Amygdala (tissue), 56 donors: Measurements from ENCODE around the gene ACOXL.
"Not testable (repeated sequence)": the region's sequence is repeated elsewhere in the genome, so short reads cannot be mapped to it uniquely, and the experiment has no call there.

Experiments
- DNase-seq, 56 donors: peaks; one replicate each; lab custom pipeline; 2025; lab: John Stamatoyannopoulos, UW

Gene ACOXL

DNA sequence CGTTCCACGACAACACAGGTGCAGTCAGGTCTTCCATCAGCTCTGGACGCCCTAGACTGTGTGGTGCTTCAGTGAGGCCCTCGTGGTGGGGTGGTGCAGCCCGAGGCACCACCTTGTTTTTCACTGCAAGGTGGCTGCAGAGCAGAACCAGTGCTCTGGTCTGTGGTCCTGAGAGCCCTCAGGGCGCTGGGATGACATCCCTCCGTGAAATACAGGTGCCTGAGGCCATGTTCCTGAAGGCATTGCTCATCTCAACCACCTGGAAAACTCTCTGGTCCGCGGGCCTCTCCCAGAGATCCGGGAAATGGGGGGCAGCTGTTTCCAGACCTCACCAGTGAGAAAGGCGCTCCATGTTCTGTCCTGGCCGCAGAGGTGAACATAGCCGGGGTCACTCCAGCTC, 119.2 kb downstream of the ACOXL start:
- DNase-seq = no peak

DNA sequence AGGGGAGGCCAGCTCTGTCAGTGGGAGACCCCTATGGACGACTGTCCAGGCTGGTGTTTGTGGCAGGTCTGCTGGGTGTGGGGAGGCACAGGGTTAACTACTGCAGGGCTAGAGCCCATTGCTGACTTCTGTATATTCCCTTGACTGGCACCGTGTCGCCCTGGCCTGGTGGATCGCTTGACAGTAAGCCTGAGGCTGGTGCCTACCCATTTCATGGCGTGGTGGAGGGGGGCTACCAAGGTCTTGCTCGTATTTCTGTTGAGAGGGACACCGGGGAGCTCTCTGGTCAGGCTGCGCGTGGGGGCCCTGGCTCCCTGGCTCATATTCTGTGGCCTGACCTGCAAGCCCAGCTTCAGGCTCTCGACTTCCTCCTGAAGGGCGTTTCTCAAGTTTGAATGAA, 119.7 kb downstream of the ACOXL start:
- no peak for DNase-seq

DNA sequence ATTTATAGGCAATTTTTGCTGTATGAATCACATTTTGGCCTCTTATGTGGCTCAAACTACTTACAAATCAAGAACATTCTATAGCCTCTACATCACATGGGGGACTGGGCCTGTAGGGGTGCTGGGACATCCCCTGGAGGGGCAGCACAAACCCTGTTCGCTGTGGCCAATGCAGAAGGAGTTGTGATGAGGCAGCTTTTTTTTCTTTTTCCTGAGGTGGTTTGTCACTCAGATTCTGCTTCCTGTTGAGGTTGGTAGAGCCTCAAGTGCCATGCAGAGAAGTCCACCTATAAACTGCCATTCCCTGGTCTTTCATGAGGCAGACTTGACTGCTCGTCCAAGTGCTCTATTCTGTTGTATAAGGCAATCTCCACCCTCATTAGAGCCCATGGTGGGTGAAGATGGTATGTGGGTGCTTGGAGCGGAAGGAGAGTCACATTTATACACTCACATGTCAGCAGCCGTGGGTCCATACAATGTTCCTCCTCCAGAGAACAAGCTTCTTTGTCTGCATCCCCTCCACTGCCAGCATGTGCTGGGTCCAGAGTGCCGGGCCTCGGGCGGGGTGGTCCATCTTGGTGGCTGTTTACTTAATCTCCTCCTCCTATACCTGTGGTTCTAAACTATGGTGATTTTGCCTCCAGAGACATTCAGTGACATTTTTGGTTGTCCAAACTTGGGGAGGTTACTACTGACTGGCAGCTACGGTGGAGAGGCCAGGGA, 120.3 kb downstream of the ACOXL start:
- DNase-seq = no peak

DNA sequence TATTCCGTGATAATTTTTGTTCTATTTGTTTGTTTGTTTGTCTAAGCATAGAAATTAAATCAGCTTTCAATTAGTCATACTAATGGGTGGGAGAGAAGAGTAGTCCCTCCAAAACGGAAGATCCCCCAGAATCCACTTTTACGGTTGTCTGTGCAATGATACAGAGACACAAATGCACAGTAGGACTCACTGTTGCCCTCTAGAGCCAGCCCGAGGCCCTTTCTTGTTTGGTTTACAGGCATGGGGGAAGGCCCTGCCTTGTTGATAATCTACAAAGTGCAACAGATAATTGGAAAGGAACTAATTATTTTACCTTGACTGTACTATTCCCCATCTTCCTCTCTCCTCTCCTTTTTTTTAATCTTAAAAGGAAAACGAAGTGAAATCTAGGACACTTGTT, 121.1 kb downstream of the ACOXL start:
- peak in 14 of 56 donors; percentile 2 to 76 (median 12) for DNase-seq

DNA sequence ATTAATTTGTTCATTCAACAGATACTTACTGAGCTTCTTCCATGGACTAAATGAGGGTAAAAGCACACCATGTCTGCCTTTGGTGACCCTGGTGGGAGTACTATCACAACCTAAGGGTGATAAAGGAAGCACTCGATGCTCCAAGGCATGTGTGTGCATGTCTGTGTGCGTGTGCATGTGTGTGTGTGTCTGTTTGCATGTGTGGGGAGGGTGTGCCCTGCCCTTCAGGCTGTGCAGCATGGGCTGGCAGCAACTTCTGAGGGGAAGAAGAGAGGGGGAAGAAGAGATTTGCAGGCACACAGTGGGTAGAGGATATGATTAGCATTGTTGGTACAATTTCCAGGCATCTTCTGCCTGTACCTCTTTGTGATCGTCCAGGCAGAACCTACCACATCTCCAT, 121.6 kb downstream of the ACOXL start:
- DNase-seq = no peak

DNA sequence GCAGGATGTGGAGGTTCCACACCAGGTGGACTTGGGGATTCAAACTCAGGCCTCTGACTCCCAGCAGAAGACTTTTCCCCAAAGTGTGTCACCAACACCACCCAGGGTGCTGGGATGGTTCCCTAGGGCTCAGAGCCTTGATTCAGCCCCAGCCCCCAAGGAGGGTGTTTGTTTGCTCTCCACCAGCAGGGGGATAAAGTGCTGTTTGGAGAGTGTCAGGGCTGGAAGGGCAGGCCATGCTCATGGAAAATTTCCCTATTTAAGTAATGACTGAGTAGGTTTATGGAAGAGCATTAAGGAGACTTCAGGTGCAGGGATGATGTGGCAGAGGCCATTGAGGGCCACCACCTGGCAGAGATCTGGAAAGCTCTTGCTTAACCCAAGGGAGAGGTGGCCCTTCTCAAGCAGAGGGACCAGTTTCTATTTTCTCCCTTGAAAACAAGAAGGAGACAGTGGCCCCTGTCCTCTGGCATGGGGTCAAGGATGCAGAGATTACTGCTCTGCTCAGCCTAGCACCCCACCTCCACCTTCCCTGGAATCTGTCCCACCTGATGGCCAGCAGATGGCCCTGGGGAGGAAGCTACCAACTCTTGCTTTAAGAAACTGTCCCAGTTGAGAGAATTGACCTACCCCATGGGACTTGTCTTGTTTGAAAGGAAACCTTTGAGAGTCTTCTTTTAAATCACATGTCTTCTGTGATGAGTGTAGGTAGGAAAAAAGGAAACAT, 122.1 kb downstream of the ACOXL start:
- no peak for DNase-seq

DNA sequence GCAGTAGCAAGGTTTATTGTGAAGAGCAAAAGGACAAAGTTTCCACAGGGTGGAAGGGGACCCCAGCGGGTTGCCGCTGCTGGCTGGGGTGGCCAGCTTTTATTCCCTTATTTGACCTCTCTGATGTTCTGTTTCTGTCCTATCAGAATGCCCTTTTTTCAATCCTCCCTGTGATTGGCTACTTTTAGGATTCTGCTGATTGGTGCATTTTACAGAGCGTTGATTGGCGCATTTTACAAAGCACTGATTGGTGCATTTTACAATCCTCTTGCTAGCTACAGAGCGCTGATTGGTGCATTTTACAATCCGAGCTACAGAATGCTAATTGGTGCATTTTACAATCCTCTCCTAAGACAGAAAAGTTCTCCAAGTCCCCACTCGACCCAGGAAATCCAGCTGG, 123.5 kb downstream of the ACOXL start:
- DNase-seq = not testable (repeated sequence)

DNA sequence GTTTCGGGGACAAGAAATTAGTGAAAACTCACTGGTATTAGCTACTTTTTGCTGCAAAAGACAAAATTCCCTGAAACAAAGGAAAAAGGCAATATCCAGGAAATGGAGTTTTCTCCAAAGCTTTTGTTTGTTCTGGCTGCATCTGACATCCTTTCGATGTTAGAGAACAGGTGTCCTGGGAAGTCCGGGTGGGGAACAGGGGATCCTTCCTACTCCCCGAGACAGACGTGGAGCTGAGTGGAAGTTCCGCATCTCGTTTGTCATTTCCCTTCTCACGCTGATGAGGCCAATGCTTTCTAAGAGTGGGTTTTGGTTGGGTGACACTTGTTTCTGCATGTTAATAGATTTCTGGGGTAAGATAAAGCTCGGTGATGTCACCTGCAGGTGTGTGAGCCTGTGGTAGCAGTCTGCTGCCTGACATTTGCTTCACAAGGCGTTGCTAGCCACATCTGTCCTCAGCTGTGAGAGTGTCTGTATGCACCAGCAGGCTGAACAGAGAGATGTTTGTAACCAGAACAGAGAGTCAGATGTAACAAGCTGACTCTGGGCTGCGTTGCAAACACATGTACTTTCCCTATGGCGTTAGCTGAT, 125.9 kb downstream of the ACOXL start:
- peak in 37 of 56 donors; percentile 3 to 83 (median 37) for DNase-seq

DNA sequence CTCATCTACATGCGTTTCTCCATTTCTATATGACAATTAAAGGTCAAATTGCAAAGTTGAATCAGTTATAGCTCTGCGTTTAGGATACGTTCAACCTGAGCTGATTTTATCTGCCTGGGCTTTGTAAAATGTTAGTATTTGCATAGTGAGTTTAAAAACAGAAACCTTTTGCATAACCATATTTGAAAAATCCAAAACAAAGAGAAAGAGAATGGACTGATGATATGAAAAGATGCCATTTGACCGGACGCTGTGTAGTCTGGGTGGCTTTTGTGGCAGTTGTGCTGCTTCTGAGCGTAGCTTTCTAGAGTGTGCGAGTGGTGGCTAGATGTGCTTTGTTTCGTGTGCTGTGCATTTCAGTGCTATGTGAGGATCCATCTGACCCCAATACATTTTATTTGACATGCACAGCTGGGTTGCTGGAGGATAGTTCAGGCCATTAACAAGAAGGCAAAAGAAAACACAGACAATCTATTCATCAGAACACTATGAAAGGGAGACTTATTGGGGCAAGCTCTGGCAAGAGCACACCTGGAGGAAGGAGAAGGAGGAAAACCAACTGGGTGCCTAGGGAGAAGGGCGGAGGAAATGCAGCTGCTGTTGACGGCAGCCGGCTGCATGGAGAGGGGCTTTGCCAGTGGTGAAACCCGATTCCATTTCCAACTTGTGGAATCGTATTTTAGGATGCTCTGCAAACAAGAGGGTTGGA, 126.8 kb downstream of the ACOXL start:
- peak in 4 of 56 donors; percentile 5 to 20 (median 7) for DNase-seq

DNA sequence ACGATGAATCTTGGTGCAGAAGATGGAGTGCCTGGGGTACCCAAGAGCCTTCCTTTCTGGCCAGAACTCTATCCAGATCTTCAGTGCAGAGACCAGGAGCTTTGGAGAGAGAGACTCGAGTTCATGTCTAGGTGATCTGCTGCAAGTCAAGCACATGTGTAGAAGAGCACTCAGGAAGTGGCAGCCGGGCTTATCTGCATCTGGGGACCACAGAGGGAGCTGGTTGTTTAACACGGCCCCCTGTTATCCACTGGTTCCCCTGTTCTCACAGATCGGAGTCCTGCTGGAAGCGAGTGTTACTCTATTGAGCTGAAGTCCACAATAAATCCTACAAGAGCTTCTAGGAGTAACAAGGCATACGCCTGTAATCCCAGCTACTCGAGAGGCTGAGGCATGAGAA, 128.3 kb downstream of the ACOXL start:
- DNase-seq = no peak

DNA sequence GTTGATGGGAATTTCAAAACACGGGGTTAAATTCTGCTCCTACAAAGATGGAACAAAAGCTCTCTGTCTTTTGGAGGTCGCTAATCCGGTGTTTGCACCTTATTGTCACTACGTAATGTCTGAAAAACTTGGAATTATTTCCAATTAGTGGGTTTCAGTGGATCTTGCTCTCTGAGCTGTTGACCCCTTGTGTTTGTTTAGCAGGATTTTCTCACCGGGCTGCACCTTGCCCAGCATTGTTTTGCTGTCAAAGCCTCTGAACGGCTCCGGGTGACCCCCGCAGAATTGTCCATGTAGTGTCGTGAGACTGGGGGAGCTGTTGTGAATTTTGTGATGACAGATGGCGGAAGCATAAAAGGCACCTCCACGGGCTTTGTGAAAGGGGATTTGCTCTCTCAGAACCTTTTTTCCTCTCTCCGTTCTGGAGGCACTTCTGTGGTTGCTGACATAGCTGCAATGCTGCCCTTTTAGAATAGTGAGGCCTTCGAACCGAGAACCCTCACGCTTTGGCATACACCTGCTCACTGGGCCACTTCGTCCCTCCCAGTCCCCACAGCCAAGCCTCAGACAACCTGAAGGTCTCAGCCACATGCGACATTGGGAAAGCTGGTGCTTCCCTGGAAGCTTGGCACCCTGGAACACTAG, 129.4 kb downstream of the ACOXL start:
- no peak for DNase-seq

DNA sequence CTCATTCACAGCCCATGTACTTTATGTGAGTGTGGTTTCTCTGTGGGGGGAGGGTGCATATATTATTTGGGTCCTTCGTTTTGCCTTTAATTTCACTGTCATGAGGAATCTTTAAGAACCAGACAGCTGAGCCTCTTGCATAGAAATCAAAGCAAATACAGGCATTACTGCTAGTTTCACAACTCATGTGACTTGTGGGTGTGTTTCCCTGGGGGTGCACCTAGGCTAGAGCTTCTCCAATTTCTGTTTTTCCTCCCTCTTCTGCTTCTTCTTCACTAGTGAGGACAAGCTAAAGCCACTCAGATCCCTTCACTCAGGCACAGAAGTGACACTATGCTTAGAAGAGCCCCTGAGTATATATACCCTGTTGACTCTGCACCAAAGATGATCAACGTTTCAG, 131.4 kb downstream of the ACOXL start:
- no peak for DNase-seq

DNA sequence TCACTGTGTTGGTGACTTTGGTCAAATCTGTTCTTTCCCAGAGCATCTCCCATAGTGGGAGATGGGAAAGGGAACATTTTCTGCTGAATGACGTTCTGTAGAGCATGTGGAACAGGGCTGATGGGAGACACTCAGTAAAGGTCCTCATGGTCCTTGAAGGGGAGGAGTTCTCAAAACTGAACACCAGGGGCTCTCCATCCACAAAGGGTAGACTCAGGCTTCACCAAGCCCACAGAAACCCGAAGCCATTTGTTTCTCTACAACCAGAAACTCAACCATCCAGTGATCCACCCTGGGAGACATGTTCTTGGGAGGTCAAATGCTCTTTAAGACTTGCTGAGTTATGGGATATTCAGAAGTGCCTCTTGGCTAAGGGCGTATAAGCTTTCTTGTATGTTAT, 131.8 kb downstream of the ACOXL start:
- no peak for DNase-seq

DNA sequence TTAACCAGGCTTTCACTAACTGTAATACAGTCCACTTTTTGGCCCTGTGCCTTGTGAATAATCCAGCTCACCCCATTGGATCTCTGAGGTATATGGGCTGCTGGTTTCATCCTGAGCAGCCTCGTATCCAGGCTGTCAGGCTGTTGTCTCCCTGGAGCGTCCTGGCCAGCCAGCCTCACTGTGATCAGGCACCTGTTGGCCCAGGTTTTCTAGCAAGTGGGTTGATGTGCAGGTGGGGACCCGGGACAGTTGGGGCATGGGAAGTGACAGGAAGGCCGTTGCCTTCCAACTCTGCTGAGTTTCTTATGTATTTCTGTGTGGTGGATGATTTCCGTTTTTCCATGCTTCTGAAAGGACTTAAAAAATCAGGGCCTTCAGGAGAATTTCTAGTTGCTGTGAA, 132.4 kb downstream of the ACOXL start:
- no peak for DNase-seq

DNA sequence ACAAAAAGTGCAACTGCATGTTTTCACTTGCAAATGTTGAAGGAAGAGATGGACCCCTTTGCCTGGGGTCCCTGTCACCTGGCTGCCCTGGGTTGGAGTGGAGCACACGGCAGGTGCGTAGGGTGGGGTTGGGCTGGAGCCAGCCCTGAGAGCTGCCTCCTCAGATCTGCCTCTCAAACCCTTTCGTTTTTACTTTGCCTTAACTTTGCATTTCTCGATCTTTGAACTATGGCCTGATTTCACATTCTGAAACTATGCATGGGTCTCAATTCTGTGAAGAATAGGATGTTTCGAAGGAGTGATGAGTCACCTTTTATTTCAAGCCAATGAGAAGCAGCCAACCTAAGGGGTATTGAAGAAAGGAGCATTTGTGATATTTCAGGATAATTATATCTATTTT, 132.8 kb downstream of the ACOXL start:
- DNase-seq = no peak

DNA sequence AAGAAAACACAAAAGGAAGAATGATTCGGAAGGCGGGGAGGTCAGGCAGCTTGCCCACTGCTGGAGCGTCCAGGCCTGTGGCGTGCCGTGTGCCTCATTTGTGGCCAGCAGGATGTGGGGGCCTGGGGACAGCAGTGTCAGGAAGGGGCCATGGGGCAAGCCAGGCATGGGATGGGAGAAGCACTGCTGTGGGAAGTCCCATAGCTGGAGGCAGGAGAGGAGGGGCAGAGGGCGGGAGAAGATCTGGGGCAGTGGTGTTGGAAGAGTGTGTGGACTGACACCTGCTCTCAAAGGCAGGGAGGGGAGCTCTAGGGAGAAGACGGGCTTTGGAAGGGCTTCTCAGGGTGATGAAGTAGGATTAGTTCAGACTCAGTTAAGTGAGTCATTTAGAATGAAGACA, 133.7 kb downstream of the ACOXL start:
- DNase-seq = no peak

DNA sequence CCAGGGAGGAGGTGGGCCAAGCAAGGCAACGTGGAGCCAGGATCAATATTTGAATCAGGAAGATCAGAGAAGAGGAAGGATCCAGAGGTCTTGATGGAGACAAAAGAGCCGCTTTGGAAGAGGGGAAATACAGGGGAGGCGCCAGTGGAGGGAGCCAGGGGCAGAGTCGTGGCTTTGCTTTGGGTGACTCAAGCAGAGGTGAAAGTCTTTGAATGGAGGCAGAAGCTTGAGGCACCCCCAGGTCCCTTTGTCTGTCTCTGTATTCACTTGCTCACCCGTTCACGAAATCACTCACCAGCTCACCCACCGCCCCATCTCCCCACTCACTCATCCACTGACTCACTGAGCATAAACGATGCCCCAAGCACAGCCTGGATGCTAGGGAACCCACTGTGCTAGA, 134.1 kb downstream of the ACOXL start:
- no peak for DNase-seq

DNA sequence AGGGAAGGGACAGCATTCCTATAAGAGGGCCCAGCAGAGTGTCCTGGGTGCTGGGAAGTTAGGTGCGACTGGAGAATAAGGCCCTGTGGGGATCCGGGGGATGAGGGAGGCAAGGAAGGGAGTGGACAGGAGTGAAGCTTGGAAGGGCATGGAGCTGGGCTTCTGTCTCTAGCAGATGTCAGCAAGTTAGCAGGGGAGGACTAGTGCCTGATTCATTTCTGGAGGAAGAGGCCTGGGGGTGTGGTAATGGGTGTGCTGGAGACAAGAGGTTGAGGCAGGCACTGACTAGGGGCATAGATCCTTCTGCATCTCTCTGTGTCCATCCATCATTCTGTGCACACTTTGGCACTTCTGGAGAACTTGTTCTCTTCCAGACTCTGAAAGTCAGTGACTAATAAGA, 134.7 kb downstream of the ACOXL start:
- DNase-seq = no peak

DNA sequence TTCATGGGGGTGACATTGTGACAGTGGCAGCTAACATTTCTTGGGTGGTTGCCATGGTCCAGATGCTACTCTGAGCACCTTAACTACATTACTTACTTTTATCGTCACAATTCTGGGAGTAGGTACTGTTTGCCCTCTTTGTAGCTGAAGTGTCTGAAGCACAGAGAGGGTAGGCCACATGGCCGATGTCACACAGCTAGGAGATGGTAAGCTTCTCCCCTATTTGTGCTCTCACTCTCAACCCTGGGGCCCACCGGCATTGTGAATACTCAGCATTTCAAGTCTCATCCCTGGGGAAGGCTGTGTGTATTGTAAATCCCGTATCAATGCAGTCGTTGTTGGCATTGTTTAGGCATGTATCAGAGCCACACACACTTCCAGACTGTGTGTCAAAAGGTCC, 136.6 kb downstream of the ACOXL start:
- no peak for DNase-seq
